Naive thymus-derived CD8-positive, alpha-beta T cell (primary cell): ENCODE measurements around the gene ARPC5. TPM values are rescaled to one million over a fixed set of nuclear protein-coding genes. Genes with fewer than 3 reads are reported as not detected.
A peak's percentile ranks its signal among the peaks of the same experiment; 100 is the strongest.
"Not testable (repeated sequence)": the region's sequence is repeated elsewhere in the genome, so short reads cannot be mapped to it uniquely, and the experiment has no call there.

Source experiments
- ATAC-seq, 2 donors: fragments of 150-1000 bp; cut with Tn5 transposase in 1 of 2; sonication (Bioruptor Pico), chemical (Tn5 transposase) in 1 of 2; 1 replicate in 1 of 2; 2 replicates in 1 of 2; pipeline ENCODE4 v1.10.0; 2021; ENCODE audit warnings: mild to moderate bottlenecking in 2 of 2, moderate library complexity in 2 of 2
- POLR2A ChIA-PET: fragments of 350-600 bp; sonication (Branson Sonifier 250); formaldehyde crosslinking; loops from one replicate; lab custom pipeline; 2021; ENCODE audit warnings: antibody characterized with exemption; lab: Charles Lee
- DNase-seq, 10 donors: peaks; one replicate each; pipeline versions ENCODE4 v3.0.0 to v3.0.0-alpha.2; 2020 to 2022
- H3K27ac Mint-ChIP-seq, 10 donors: one replicate each; pipeline ENCODE4 v1.8.0; 2020 to 2022; ENCODE audit warnings: mild to moderate bottlenecking in 10 of 10, mixed read lengths in 10 of 10, moderate library complexity in 4 of 10, inconsistent platforms in 1 of 10
- H3K27me3 Mint-ChIP-seq, 5 donors: one replicate each; pipeline ENCODE4 v1.8.0; 2021 to 2022; ENCODE audit warnings: mixed read lengths in 5 of 5
- H3K36me3 Mint-ChIP-seq, 3 donors: one replicate each; pipeline ENCODE4 v1.8.0; 2020 to 2022; ENCODE audit warnings: mixed read lengths in 3 of 3, mild to moderate bottlenecking in 2 of 3, inconsistent platforms in 1 of 3
- H3K4me1 Mint-ChIP-seq, 4 donors: one replicate each; pipeline ENCODE4 v1.8.0; 2021 to 2022; ENCODE audit warnings: mixed read lengths in 4 of 4
- H3K4me3 Mint-ChIP-seq, 10 donors: one replicate each; pipeline ENCODE4 v1.8.0; 2020 to 2022; ENCODE audit warnings: mild to moderate bottlenecking in 10 of 10, mixed read lengths in 10 of 10, moderate library complexity in 6 of 10, inconsistent platforms in 1 of 10
- H3K9me3 Mint-ChIP-seq, 9 donors: one replicate each; pipeline ENCODE4 v1.8.0; 2020 to 2022; ENCODE audit warnings: mixed read lengths in 9 of 9, mild to moderate bottlenecking in 3 of 9, inconsistent platforms in 1 of 9, moderate library complexity in 1 of 9
- polyA plus RNA-seq, 3 donors: library from polyadenylated mRNA; unstranded; fragments of 300-500 nt; fragmentation: Illumina TruSeq; gene quantifications; one replicate each; pipeline ENCODE4 v1.2.3, GENCODE V29; 2021
- total RNA-seq, 8 experiments: library from RNA in 2 of 8; stranded (reverse) in 2 of 8; gene quantifications; one replicate each; pipeline ENCODE4 v1.2.3 and lab custom pipeline; 2021 to 2026

ARPC5 gene
- total RNA-seq (100 to 1,000 TPM in 1 of 2 experiments, 10 to 100 TPM in 1; 99.6 to 102 TPM), polyA plus RNA-seq (100 to 1,000 TPM; 400 to 556 (median 509) TPM), total RNA-seq (lab: John Stamatoyannopoulos, UW) (71.4 to 212 (median 163) reads per million in 6 experiments)

GRCh38 chr1:183635606-183636333 lies at the start of gene ARPC5:
TSS of gene ARPC5 (minus strand) at chr1:183635783. CDS start at chr1:183635659, 124 bp downstream.
- Mint-ChIP-seq H3K27me3 (peaks cover 0 to 2% (median 0%) of the 10 kb centered on the region in 5 donors), H3K9me3 (no peaks in the 10 kb centered on the region), H3K27ac (peak within 1 kb of the TSS; percentile 96 to 99 (median 98)), H3K4me1 (peaks cover 19 to 51% (median 44%) of the 10 kb centered on the region in 4 donors), H3K4me3 (peak within 1 kb of the TSS; percentile 99 to 100 (median 100)), H3K36me3 (peaks cover 0 to 15% (median 5%) of the 10 kb centered on the region in 3 donors)
- ATAC-seq (peak; percentile 84 to 87), DNase-seq (peak; percentile 85 to 96 (median 92))
- POLR2A ChIA-PET, result interaction anchor here (1.1 kb wide), 1 partner anchor 17 kb away, joined by 3 read pairs; the partner anchor contains the start of gene APOBEC4

- no peak overlapping the region for H3K27ac Mint-ChIP-seq
- DNase-seq (peak in 7 of 10 donors; percentile 23 to 66 (median 55)), ATAC-seq (peak; percentile 55 to 67)
- H3K4me3 Mint-ChIP-seq, result no peak overlapping the region
- no peaks in the 10 kb centered on the region for H3K36me3 Mint-ChIP-seq
- H3K4me1 Mint-ChIP-seq, result peaks cover 0 to 3% (median 0%) of the 10 kb centered on the region in 4 donors
- no peaks in the 10 kb centered on the region for H3K9me3 Mint-ChIP-seq
- H3K27me3 Mint-ChIP-seq, result peaks cover 0 to 9% (median 0%) of the 10 kb centered on the region in 5 donors
- POLR2A ChIA-PET, result no interaction called here
These were observed 49.6 kb upstream of the ARPC5 start for GRCh38 chr1:183685112-183685713.

- H3K9me3 Mint-ChIP-seq, H3K36me3 Mint-ChIP-seq, H3K4me3 Mint-ChIP-seq, POLR2A ChIA-PET, ATAC-seq, H3K27ac Mint-ChIP-seq, DNase-seq, H3K4me1 Mint-ChIP-seq: not testable (repeated sequence)
- H3K27me3 Mint-ChIP-seq, result peaks cover 0 to 15% (median 8%) of the 10 kb centered on the region in 5 donors
These were observed 43.8 kb upstream of the ARPC5 start for GRCh38 chr1:183679363-183679762.

- DNase-seq, result no peak
- Mint-ChIP-seq H3K4me3 (no peak overlapping the region), H3K9me3 (no peaks in the 10 kb centered on the region), H3K27ac (no peak overlapping the region), H3K4me1 (peaks cover 0 to 2% (median 0%) of the 10 kb centered on the region in 4 donors), H3K27me3 (peaks cover 0 to 17% (median 6%) of the 10 kb centered on the region in 5 donors), H3K36me3 (peaks cover 0 to 6% (median 0%) of the 10 kb centered on the region in 3 donors)
- POLR2A ChIA-PET, result no interaction called here
- no peak for ATAC-seq
These were observed 43.2 kb upstream of the ARPC5 start for GRCh38 chr1:183678819-183679218.

GRCh38 chr1:183676586-183677189 lies 41.1 kb upstream of the ARPC5 start:
- Mint-ChIP-seq H3K27ac (no peak overlapping the region), H3K4me1 (no peaks in the 10 kb centered on the region), H3K4me3 (no peak overlapping the region), H3K36me3 (peaks cover 0 to 9% (median 2%) of the 10 kb centered on the region in 3 donors), H3K9me3 (peaks cover 0 to 9% (median 3%) of the 10 kb centered on the region in 9 donors), H3K27me3 (peaks cover 0 to 14% (median 3%) of the 10 kb centered on the region in 5 donors)
- DNase-seq (no peak), ATAC-seq (no peak)
- POLR2A ChIA-PET, result no interaction called here

GRCh38 chr1:183675883-183676585 lies 40.5 kb upstream of the ARPC5 start:
- POLR2A ChIA-PET, result no interaction called here
- Mint-ChIP-seq H3K27ac (no peak overlapping the region), H3K4me1 (no peaks in the 10 kb centered on the region), H3K4me3 (no peak overlapping the region), H3K36me3 (peaks cover 0 to 12% (median 2%) of the 10 kb centered on the region in 3 donors), H3K27me3 (peaks cover 0 to 14% (median 3%) of the 10 kb centered on the region in 5 donors), H3K9me3 (peaks cover 0 to 9% (median 4%) of the 10 kb centered on the region in 9 donors)
- ATAC-seq (no peak), DNase-seq (no peak)

GRCh38 chr1:183675381-183675780 lies 39.8 kb upstream of the ARPC5 start:
- DNase-seq (no peak), ATAC-seq (no peak)
- no peaks in the 10 kb centered on the region for H3K4me1 Mint-ChIP-seq
- no peak overlapping the region for H3K27ac Mint-ChIP-seq
- no peak overlapping the region for H3K4me3 Mint-ChIP-seq
- H3K27me3 Mint-ChIP-seq, result peaks cover 0 to 20% (median 3%) of the 10 kb centered on the region in 5 donors
- peaks cover 0 to 19% (median 6%) of the 10 kb centered on the region in 3 donors for H3K36me3 Mint-ChIP-seq
- POLR2A ChIA-PET, result no interaction called here
- peaks cover 0 to 13% (median 7%) of the 10 kb centered on the region in 9 donors for H3K9me3 Mint-ChIP-seq

- H3K27me3 Mint-ChIP-seq, result peaks cover 0 to 21% (median 3%) of the 10 kb centered on the region in 5 donors
- no peak overlapping the region for H3K27ac Mint-ChIP-seq
- POLR2A ChIA-PET, result no interaction called here
- peaks cover 0 to 13% (median 7%) of the 10 kb centered on the region in 9 donors for H3K9me3 Mint-ChIP-seq
- H3K36me3 Mint-ChIP-seq, result peaks cover 0 to 19% (median 6%) of the 10 kb centered on the region in 3 donors
- DNase-seq, result no peak
- H3K4me1 Mint-ChIP-seq, result no peaks in the 10 kb centered on the region
- no peak for ATAC-seq
- H3K4me3 Mint-ChIP-seq, result no peak overlapping the region
These were observed 39.3 kb upstream of the ARPC5 start for GRCh38 chr1:183674886-183675285.

GRCh38 chr1:183674339-183674738 lies 38.8 kb upstream of the ARPC5 start:
- DNase-seq, result no peak
- peaks cover 3 to 19% (median 6%) of the 10 kb centered on the region in 3 donors for H3K36me3 Mint-ChIP-seq
- H3K27ac Mint-ChIP-seq, result no peak overlapping the region
- POLR2A ChIA-PET, result no interaction called here
- no peak overlapping the region for H3K4me3 Mint-ChIP-seq
- no peaks in the 10 kb centered on the region for H3K4me1 Mint-ChIP-seq
- no peak for ATAC-seq
- H3K27me3 Mint-ChIP-seq, result peaks cover 0 to 21% (median 6%) of the 10 kb centered on the region in 5 donors
- peaks cover 0 to 18% (median 7%) of the 10 kb centered on the region in 9 donors for H3K9me3 Mint-ChIP-seq

GRCh38 chr1:183673605-183674323 lies 38.2 kb upstream of the ARPC5 start:
- DNase-seq, result no peak
- H3K27ac Mint-ChIP-seq, result no peak overlapping the region
- ATAC-seq, result no peak
- peaks cover 5 to 20% (median 6%) of the 10 kb centered on the region in 3 donors for H3K36me3 Mint-ChIP-seq
- H3K4me3 Mint-ChIP-seq, result no peak overlapping the region
- H3K27me3 Mint-ChIP-seq, result peaks cover 0 to 21% (median 6%) of the 10 kb centered on the region in 5 donors
- no peaks in the 10 kb centered on the region for H3K4me1 Mint-ChIP-seq
- POLR2A ChIA-PET, result no interaction called here
- H3K9me3 Mint-ChIP-seq, result peaks cover 0 to 19% (median 7%) of the 10 kb centered on the region in 9 donors

- Mint-ChIP-seq H3K27me3 (peaks cover 0 to 15% (median 3%) of the 10 kb centered on the region in 5 donors), H3K27ac (no peak overlapping the region), H3K4me3 (no peak overlapping the region), H3K4me1 (no peaks in the 10 kb centered on the region), H3K9me3 (peaks cover 0 to 19% (median 7%) of the 10 kb centered on the region in 9 donors), H3K36me3 (peaks cover 5 to 20% (median 6%) of the 10 kb centered on the region in 3 donors)
- DNase-seq (no peak), ATAC-seq (no peak)
- POLR2A ChIA-PET, result no interaction called here
These were observed 34.6 kb upstream of the ARPC5 start for GRCh38 chr1:183670169-183670568.
